GM19099 (cell line): ENCODE results near the gene DLG1.

ENCODE experiments used
- POLR2A ChIP-seq: IDR thresholded peaks from 3 replicates; pipeline ENCODE4 v1.6.1; 2011; ENCODE audit warnings: low read depth; ENCODE audit not compliant: insufficient read length; ENCODE audit errors: extremely low read depth

DLG1 gene

GRCh38 chr3:197298341-197298944, at the start of gene DLG1:
TSS of gene DLG1 (minus strand) at chr3:197298612. CDS start at chr3:197297204, 1,408 bp downstream.
- TF ChIP-seq POLR2A: peak; percentile 72

GRCh38 chr3:197348014-197348413, 49.6 kb upstream of the DLG1 start:
- no peak for TF ChIP-seq POLR2A

- no peak for TF ChIP-seq POLR2A
Measured at GRCh38 chr3:197345390-197345789, 47.0 kb upstream of the DLG1 start.

GRCh38 chr3:197344582-197345318, 46.3 kb upstream of the DLG1 start:
- no peak for TF ChIP-seq POLR2A

- TF ChIP-seq POLR2A: no peak
Measured at GRCh38 chr3:197343656-197344408, 45.4 kb upstream of the DLG1 start.

- TF ChIP-seq POLR2A: no peak
Measured at GRCh38 chr3:197343111-197343510, 44.7 kb upstream of the DLG1 start.

- TF ChIP-seq POLR2A: no peak
Measured at GRCh38 chr3:197340521-197340871, 42.1 kb upstream of the DLG1 start.

GRCh38 chr3:197339841-197340520, 41.6 kb upstream of the DLG1 start:
- TF ChIP-seq POLR2A: no peak

- TF ChIP-seq POLR2A: no peak
Measured at GRCh38 chr3:197338586-197338985, 40.2 kb upstream of the DLG1 start.

- TF ChIP-seq POLR2A: no peak
Measured at GRCh38 chr3:197337656-197338055, 39.2 kb upstream of the DLG1 start.

GRCh38 chr3:197337214-197337613, 38.8 kb upstream of the DLG1 start:
- TF ChIP-seq POLR2A: no peak

- TF ChIP-seq POLR2A: no peak
Measured at GRCh38 chr3:197336348-197336747, 37.9 kb upstream of the DLG1 start.

- no peak for TF ChIP-seq POLR2A
Measured at GRCh38 chr3:197335428-197336132, 37.2 kb upstream of the DLG1 start.

- no peak for TF ChIP-seq POLR2A
Measured at GRCh38 chr3:197333901-197334639, 35.7 kb upstream of the DLG1 start.
